HG03025 (cell line): Measurements from ENCODE around the gene ITM2B.
A peak's percentile ranks its signal among the peaks of the same experiment; 100 is the strongest.
"Not testable (repeated sequence)": the region's sequence is repeated elsewhere in the genome, so short reads cannot be mapped to it uniquely, and the experiment has no call there.

ENCODE experiments used
- ATAC-seq: cut with Tn5 transposase; IDR thresholded peaks from one replicate; pipeline ENCODE4 v1.9.1; 2021; ENCODE audit warnings: mild to moderate bottlenecking, moderate library complexity; ENCODE audit not compliant: unreplicated experiment, low FRiP score

Gene ITM2B

DNA sequence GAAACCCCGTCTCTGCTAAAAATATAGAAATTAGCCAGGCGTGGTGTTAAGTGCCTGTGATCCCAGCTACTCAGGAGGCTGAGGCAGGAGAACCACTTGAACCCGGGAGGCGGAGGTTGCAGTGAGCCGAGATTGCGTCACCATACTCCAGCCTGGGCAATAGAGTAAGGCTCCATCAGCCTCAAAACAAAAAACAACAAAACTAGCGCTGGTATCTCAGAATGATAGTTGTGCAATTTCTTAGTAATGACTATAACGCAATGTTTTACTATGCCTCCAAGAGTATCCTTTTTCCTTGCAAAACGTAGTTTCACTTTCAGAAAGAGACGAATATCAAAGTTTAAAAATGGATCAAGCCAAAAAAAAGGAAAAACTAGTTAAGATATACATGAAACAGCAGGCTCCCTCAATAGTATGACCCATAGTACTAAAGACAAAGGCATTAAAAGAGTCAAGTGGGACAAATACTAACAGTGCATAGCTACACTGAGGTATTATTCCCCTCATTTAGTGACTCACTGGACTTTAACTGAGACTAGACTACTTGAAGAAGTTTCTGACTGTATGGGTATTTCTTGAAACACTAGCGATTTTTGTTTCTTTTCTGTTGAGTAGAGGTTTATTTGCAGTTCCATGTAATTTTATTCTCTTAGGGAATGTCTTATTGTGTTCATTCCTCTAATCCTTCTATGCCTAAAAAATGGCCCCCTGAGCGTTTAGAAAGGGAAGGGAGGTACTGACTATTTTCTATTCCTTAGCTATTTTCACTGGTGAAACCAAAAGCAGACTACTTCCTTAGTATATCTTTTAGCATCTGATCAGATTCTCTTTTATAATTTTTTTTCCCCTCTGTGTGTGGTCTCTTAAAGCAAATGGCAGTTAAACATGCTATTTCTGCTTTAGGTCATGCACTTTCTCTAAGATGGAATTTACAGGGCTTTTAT is 10.4 kb upstream of the ITM2B start:
- ATAC-seq = no peak

DNA sequence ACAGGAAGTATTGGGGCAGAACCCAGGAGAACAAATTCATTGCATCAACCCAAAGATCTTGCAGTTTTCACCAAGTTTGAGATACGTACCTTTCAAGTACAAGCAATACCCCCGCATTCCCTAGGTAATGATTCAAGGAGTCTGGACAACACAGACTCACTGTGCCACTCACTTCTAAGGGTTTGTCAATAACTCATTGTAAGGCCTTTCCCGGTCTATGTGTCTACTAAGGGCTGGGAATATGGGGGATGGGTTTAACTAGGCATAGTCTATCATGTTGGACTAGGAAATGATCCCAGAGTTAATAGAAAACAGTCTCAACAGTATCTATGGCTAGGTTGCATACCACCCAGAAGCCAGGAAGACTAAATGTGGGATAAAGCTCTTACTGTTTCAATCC is 8.3 kb upstream of the ITM2B start:
- ATAC-seq = no peak

DNA sequence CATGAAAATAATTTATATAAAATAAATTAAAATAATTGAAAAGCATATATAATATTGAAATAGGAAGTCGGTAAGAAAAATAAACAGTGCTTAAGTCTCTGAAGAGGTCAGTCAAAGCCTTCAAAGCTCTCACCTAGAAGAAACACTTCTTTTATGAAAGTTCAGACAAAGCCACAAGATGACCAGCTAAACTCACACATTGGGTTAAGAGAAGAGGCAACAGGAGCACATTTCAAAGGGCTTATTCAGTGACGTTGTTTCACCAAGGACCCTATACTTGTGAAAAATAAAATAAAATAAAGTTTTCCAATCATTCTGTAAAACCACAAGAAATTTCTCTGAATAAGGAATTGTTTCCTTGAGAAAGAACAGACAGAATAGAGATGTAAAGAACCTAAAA is 2.5 kb upstream of the ITM2B start:
- no peak for ATAC-seq

DNA sequence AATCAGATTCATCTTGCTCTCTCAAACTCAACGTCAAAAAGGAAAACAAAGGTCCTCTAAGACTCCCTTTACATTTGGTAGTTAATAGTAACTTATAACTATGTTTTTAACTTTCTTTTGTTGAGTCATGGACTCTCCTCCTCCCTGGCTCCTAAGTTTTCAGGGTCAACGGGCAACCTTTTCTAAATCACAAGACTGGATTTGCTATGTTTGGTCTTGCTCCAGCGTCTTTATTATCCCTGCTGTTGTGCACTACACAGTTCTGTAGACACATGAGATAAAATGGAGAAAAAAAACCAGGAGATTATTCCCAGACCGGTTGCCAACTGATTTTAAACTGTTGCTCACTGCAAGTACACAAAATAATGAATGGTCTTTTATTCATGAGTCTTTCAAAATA is 1.9 kb upstream of the ITM2B start:
- ATAC-seq = no peak

DNA sequence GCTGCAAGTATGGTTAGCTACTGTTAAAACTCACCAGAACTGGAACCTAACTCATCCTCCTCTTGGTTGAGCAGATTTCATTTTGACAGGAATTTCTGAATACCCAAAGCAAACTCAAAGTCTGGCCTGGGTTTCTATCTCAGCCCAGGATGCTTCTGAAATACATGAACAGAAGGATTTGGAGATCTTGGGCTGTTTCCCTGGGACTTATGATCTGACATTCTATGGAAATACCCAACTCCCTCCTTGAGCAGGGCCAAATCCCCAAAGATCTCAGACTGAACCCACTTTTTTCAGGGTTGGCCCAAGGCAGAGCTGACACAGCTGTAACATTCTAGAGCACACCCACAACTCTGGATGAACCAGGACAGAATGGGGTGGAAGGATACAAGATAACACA is 1.1 kb upstream of the ITM2B start:
- no peak for ATAC-seq

DNA sequence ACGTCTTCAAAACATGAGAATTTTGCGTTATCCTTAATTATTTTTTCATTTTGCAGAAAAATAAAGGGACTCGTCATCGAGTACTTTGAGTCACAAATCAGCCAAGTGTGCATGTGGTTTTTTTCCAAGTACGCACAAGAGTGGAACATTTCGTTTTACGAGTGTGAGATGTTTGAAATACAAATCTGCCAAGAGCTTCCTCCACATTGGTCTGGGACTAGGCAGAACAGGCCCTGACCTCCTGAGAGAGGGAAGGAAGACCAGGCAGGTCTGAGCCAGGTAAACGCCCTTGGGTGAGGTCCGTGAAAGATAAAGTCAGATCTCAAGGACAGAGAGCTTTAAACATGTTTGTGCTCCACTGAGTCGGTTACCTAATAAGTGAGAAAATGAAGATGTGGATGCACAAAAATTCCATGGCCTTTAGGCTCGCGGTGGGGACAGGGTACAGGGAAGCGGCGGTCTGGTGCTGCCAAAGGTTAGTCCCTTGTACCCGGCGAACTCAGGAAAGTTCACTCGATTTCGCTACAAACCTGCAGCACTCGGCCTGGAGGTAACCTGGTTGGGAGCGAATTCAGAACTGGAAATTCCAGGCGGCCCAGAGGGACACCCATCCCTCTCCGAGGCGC is 473 bp upstream of the ITM2B start:
- peak; percentile 33 for ATAC-seq

DNA sequence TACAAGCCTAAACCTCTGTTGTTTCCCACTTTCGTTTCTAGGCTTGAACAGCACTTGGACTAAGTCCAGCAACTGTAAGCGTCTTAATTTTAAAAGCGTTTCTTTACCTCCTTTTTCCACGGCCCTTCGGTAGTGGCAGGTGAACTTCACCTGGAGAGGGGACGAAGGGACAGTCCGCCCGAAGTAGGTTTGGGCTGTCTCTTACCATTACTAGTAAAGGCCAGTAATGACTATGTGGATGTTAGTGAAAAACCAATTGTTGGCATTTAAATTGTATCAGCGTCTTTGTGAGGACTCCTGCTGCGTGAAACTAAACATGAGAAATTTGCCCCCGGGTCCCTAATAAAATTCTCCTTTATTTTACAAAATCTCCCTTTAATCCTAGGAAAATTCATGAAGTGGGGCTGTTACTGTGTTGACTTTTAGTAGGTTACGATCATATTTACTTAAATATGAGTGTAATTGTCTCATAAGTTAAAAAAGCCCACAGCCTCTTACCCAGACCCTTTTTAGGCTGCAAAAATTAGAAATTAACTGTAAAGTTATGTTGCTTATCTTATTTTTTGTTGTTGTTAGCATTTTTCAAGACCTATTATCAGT is 983 bp downstream of the ITM2B start:
- peak; percentile 19 for ATAC-seq

DNA sequence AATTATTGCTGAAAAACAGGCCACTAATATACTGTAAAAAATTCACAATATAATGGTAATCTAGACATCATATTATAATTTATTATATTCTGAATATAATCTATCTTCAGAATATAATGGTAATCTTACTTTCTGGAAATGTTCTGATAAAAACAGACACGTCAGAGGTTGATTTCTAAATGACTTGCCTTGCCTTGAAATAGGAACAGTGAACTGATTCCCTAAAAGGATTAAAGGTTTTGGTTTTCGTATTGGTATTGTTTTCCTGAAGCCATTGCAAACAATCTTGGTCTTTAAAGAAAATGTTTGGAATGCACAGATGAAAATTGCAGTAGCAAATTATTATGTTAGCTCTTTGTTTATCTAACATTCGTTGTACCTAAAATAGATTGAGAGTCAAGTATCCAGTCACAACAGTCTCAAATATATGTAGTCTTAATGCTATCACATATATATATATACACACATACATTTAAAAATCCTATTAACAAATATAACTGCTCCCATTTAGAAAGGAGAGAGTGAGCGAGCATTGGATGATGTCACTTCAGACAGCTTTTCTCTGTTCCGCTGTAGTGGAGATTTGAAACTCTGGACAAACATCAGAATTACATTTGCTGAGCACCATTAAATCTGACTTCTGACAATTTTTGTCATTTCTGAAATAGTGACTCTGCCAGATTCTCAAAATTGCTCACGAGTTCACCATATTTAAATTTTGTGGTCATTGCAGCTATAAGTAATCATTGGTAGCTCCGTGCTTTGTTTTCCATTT is 1.7 kb downstream of the ITM2B start:
- ATAC-seq = no peak

DNA sequence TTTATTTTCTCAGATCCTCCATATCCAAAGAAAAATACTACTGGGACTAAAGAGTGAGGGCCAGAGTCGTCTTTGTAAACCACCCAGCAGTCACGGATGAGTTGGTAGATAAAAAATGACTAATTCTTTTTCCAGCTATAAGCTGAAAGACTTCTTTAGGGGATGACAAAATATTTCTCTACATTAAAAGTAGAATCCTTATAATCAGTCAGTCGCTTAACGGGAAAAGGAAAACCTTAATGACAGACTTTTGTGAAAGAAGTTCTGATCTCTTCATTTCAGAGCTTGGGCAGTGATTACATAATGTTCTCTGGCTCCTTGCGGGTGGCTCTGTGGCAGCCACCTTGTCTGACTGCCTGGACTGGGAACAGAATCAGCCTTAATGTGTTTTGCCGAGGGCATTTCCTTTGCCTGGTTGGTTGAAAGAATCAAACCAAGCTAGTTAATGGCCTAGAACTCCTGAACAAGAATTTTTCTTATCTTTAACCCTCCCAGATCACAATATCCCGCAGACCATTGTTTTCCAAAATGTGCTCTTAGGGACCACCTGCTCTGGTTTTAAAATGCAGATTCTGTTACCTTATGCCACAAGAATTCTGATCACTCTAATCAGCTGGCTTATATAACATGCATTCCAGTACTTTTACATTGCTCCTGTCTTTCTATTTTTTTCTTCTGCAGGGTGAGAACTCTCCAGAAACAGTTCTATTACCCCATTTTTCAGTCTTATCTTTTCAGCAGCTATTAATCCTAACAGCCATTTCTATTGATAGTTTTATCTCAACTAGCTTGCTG is 2.5 kb downstream of the ITM2B start:
- no peak for ATAC-seq

DNA sequence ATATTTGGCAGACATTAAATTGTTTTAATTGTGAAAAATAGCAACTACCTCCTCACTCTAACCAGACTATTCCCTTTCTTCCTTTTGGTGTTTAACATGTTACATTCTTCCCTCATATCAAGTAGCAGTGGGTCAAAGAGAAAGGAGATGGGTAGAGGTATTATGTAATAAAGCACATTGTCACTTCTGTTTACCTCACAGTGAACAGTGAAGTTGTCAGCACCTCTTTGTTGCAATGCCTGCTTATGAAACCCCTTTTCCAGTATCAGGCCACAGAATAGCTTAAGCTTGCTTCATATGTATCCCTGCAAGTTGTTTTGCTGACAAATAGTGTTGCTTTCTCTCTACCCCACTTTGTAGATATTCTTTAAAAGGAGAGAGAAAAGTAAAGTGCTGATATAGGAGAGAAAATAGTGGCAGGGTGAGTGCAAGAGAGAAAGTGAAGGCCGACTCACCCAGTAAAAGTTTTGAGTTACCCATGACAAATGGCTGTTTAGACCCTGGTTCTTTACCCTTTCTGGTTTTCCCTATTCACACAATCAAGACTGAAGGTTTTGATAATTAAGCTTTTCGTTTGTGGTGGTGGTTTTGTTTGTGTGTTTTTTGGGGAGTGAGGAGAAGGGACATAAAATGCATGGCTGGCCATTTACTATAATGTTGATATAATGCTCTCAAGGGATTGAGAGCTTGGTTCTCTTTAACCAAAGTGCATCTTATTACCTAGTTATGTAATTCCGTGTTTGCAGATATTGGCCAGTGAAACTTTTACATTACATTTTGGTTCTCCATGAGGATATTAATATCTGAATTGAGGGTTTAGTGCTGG is 3.7 kb downstream of the ITM2B start:
- ATAC-seq = no peak

DNA sequence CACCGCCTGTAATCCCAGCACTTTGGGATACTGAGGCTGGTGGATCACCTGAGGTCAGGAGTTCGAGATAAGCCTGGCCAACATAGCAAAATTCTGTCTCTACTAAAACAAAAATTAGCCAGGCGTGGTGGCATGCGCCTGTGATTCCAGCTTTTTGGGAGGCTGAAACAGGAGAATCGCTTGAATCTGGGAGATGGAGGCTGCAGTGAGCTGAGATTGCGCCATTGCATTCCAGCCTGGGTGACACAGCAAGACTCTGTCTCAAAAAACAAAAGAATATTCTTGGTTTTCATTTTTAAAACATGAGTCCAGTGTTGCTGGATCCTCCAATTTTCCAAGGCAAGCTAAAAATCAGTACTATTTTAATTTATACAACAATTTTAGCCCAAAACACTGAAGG is 6.4 kb downstream of the ITM2B start:
- ATAC-seq = not testable (repeated sequence)

DNA sequence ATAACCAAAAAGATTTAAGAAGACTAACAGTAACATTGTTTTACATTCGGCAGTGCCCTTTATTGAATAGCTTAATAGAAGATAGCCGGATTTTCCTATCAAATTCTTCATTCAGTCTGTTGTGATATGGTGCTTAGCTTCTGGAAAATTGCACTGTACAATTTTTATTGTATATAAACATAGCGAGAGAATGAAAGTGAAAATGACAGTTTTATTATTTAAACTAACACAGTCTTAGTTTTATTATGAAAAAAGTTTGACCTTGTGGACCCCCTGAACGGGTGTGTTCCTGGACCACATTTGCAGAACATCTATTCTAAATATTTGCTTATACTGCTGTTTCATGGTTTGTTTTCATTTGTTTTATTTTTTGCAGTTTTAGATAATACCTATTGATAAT is 8.6 kb downstream of the ITM2B start:
- no peak for ATAC-seq

DNA sequence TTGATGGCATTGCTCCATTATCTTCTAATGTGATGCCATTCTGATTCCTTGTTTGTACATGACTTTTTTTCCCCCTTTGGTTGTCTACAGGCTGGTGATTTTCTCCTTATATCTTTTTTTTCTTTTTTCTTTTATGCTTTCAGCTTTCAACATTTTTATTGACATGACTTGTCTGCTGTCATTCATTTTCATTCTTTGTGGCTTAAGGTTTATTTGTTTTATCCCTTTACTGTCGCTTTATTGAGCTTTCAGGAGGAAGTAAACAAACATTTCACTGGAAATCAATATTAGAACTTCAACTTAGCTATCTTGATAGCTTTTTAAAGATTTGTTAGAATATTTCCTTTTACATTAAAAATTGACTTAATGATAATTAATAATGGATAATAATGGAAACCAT is 9.7 kb downstream of the ITM2B start:
- ATAC-seq = no peak

DNA sequence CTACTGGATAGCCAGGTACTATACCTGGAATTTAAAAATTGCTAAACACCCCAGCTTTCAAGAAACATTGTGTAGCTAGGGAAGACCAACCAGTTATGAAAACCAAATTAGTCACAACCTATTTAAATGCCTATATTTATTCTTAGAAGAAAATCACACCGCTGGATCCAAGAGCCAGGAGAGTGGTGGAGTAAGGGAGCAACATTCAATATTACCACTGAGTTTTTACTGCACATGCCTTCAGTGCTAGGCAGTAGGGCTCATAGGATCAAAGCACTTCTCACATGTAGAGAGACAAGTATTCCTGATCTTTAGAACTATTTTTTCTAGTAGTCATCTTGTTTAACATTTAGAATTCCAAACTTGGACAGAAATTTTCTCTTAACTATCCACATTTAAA is 11.2 kb downstream of the ITM2B start:
- ATAC-seq = no peak

DNA sequence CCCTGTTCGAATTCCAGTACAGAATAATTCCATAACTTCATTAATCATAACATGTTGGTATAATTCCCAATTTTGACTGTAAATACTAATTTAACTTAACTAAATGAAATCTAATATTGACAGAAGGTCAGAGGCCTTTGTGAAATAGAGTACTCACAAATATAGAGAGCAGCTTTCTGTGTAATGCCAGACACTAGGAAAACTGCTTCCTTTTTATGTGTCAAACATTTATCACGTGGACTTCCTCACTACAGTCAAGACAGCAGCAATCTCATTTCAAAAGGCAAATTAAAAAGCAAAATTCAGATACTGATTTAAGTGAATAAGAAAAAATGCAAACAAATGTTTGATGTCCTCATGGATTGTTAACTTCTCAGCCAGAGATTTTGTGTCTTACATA is 13.1 kb downstream of the ITM2B start:
- no peak for ATAC-seq

DNA sequence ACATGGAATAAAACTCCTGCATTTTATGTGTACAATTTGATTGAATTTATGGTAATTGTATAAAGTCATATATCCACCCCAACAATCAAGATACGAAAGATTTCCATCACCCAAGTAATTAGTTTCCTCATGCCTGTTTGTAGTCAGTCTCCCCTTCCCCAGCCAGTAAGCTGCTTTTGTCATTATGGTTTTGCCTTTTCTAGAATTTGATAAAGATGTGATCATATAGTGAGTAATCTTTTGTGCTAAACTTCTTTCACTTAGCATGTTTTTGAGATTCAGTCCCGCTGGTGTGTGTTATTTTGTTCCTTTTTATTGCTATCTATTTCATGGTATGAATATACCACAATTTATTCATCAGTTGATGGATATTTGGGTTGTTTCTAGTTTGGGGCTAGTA is 16.0 kb downstream of the ITM2B start:
- no peak for ATAC-seq

DNA sequence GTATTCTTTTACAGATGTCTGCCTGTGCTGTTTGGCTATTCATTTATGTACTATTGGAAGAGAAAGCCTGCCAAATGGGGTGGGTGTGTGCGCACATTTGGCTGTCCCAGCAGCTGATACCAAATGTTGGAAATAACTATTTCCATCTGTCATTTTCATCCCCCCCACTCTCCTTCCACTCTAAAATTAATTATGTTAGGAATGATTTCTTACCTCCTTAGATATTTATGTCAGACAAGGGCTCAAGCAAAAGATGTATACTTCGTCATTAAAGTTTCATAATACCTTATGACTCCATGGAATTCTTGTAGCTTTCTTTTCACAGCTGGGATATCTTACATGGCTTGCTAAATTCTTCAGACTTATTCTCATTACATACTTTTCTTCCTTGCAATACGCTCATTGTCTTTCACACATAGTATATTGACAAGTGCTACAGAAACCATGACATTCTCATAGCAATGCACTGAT is 18.6 kb downstream of the ITM2B start:
- ATAC-seq = no peak

DNA sequence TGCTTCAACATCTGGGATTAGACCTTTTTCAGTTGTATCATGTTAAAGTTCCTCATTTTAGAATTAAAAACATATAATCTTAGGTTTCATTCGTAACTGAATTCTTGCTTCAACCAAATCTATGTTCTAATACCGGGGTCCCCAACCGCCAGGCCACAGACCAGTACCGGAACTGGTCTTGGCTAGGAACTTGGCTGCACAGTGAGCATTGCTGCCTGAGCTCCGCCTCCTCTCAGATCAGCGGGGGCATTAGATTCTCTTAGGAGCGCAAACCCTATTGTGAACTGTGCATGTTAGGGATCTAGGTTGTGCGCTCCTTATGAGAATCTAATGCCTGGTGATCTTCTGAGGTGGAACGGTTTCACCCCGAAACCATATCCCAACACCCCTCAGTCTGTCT is 19.2 kb downstream of the ITM2B start:
- ATAC-seq = no peak

DNA sequence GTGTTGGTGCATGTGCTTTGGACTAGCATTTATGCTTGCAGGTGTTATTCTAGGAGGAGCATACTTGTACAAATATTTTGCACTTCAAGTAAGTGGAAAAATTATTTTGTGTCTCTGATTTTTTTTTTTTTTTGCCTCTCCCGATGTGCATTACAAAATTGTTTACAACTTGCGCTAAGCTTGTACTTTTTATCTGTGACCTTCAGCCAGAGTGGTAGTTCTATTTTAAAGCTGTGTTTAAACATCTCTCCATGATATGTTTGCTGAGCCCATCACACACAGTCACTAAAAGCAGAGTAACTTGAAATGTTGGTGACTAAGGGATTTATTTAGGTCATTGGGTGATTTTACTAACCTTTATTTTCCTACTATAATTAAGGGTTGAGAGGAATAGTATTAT is 20.8 kb downstream of the ITM2B start:
- ATAC-seq = no peak
